ENCODE data around the gene HIPK2. TPM values are rescaled to one million over a fixed set of nuclear protein-coding genes. Genes with fewer than 3 reads are reported as not detected.
"Not testable (repeated sequence)": the region's sequence is repeated elsewhere in the genome, so short reads cannot be mapped to it uniquely, and the experiment has no call there.

The HIPK2 gene
- polyA plus RNA-seq, 3 donors, result 6.3 to 29.0 (median 23.2) TPM

GRCh38 chr7:139671967-139672366, 105.8 kb downstream of the HIPK2 start:
- WGBS, 3 donors, result 56 to 95% (median 95%) methylated on average over 3 of the region's 3 CpGs
- H3K27ac ChIP-seq (ENCODE audit: low read depth, low read length), result no peak overlapping the region

GRCh38 chr7:139670662-139671061, 107.1 kb downstream of the HIPK2 start:
- WGBS, 3 donors, result 97% methylated on average over 7 of the region's 7 CpGs
- not testable (repeated sequence) for H3K27ac ChIP-seq (ENCODE audit: low read depth, low read length)

DNA sequence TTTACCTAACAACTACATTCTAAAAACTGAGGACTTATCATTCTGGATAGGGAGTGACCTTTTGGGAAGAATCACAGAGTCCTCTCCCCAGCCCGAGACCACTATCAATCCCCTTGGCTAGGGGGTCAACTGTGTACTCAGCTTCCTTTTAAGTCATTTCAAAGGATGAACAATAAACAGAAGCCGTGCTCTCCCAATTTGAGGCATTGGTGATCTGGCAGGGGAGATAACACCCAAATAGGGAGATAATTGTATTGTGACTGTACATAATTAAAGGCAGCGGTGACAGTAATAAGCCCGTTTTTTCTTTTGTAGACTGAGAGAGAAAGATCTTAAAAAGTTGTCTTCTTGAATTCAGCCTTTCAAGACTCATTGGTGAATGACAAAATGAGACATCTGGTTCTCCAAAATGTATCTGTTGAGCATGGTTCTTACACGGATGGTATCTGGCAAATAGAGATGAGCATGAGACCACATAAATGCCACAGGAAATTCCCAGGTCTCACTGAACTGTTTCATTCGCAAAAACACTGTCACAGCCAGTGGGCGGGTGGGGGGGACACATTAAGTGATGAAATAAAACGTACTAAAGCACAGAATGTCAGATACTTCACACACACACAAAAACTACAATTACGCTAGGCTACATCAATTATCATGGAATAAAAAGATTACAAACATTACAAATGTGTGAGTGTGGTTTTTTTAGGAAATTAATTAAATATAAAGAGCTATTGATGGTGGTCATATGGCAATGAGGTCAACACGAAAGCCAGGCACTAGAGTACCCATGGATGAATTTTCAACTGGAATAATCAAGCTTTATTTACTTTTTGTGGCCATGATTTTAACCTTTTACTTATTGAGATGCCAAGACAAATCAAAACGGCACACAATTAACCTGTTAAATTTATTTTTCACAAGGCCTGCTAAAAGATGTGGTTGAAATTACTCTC, 108.4 kb downstream of the HIPK2 start:
- no peak overlapping the region for H3K27ac ChIP-seq (ENCODE audit: low read depth, low read length)
- WGBS, 3 donors, result 84 to 86% (median 86%) methylated on average over 11 of the region's 11 CpGs

DNA sequence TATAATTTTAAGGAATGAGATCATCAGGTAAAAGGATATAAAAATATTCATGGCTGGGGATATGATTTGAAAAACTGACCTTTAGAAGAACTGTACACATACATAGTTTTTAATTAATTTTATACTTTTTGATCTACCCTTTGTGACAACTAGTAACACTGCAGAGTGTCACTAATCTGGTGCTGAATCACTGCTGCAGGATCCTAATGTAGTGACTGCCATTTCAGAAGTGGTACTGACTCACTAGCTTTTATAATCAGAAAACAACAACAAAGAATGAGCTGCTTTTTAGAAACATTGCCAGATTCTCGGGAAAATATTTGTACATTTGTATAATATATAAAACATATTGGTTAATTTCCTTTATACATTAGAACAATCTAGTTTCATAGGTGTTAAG, 110.4 kb downstream of the HIPK2 start:
- no peak overlapping the region for H3K27ac ChIP-seq (ENCODE audit: low read depth, low read length)
- WGBS, 3 donors, result 73 to 80% (median 79%) methylated on average over 1 of the region's 1 CpG

GRCh38 chr7:139666501-139666900, 111.3 kb downstream of the HIPK2 start:
- H3K27ac ChIP-seq (ENCODE audit: low read depth, low read length), result no peak overlapping the region
- WGBS, 3 donors, result 94 to 98% (median 97%) methylated on average over 5 of the region's 5 CpGs

DNA sequence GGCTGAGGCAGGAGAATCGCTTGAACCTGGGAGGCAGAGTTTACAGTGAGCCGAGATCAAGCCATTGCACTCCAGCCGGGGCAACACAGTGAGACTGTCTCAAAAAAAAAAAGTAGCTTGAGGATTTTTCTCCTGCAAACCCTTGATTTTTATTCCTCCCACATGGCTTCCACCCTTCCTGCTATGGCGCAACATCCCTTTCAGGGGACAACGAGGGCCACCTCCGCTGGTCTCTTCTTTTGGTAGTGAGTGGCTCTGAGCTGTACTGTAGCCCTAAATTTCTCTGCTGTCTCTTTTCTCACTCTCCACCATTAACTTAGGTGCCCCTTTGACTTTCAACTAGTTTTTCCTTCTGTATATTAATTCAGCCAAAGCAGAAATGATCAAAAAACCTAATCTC, 113.4 kb downstream of the HIPK2 start:
- WGBS, 3 donors, result 75 to 90% (median 77%) methylated on average over 6 of the region's 6 CpGs

GRCh38 chr7:139663608-139664177, 114.1 kb downstream of the HIPK2 start:
- H3K27ac ChIP-seq (ENCODE audit: low read depth, low read length), result no peak overlapping the region
- 79 to 87% (median 83%) methylated on average over 11 of the region's 11 CpGs for WGBS, 3 donors

More for the DNA sequence above, 113.4 kb downstream of the HIPK2 start:
- no peak overlapping the region for H3K27ac ChIP-seq (ENCODE audit: low read depth, low read length)

GRCh38 chr7:139661903-139662302, 115.9 kb downstream of the HIPK2 start:
- no peak overlapping the region for H3K27ac ChIP-seq (ENCODE audit: low read depth, low read length)
- WGBS, 3 donors, result 76 to 87% (median 85%) methylated on average over 3 of the region's 3 CpGs

DNA sequence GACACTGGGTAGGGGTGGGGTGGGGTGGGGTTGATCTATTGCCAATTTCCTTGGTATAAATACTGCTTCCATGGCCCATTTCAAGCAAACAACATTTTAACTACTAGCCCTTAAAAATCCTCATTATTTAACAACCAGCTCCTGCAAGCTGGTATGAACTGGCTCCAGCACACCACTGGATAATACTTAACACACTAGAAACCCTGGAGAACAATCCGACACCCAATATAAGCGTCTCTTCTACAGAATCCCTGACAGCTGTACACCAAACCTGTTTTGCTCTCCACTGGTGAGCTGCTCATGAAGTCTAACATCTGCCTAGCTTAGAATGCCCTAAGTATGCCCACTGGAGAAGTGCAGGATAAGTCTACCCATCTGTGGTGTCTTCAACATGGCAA, 116.8 kb downstream of the HIPK2 start:
- 67 to 95% (median 91%) methylated on average over 2 of the region's 2 CpGs for WGBS, 3 donors
- H3K27ac ChIP-seq (ENCODE audit: low read depth, low read length), result no peak overlapping the region

- WGBS, 3 donors, result 38 to 70% (median 69%) methylated on average over 10 of the region's 10 CpGs
- H3K27ac ChIP-seq (ENCODE audit: low read depth, low read length), result no peak overlapping the region
Observed at GRCh38 chr7:139660317-139661042, 117.3 kb downstream of the HIPK2 start.

DNA sequence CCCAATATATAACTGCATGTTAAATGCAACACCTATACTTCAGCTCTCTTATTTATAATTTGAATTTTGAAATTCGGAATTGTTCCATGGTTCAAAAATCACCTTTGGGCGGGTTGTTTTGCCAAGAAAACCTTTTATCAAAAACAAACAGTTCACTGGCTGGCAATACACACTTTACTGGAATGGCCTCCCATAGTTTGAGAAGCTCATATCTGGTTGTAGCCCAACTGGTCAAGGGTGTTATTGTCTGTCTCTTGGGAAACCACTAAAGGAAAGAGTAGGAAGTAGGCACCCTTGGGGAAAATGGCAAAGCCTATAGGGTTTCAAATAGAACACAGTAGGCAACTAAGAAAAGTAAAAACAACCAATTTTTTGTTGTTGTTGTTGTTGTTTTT, 117.9 kb downstream of the HIPK2 start:
- WGBS, 3 donors, result 36 to 94% (median 85%) methylated on average over 2 of the region's 2 CpGs
- H3K27ac ChIP-seq (ENCODE audit: low read depth, low read length), result no peak overlapping the region

DNA sequence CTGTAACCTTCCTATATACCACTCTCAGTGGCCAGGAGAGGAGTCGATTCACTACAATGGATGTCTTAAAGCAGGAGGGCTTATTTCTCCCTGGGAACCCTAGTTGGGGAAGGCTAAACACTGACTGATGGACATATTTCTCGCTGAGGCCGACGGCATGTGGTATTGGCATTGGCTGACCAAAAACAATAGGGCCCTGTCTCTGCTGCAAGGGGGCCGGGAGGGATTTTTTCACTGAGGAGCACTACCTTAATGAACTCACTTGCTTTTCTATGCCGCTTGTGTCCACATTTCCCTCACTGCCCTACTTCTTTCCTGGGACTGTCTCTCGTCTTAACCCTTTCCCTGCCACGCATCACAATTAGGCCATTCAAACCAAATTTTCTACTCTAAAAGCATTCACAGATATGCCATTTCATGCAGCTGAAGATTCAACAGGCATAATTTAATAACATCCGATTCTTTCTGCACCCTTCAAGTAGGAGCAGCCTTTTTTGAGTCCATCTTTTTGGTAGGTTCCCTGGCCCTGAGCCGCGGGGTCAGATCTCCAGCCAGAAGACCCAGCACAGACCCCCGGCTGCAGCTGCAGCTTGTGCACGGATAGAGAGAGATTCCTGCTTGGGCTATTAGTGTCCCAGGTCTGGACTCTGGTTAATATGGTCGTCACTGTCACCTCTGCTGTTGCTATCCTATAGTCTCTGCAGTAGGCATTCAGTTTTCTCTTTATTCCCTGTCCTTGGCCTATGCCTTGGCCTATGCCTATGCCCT, 118.7 kb downstream of the HIPK2 start:
- WGBS, 3 donors, result 53 to 82% (median 77%) methylated on average over 14 of the region's 14 CpGs
- no peak overlapping the region for H3K27ac ChIP-seq (ENCODE audit: low read depth, low read length)

- no peak overlapping the region for H3K27ac ChIP-seq (ENCODE audit: low read depth, low read length)
- 66 to 94% (median 90%) methylated on average over 3 of the region's 3 CpGs for WGBS, 3 donors
Observed at GRCh38 chr7:139658296-139658695, 119.5 kb downstream of the HIPK2 start.

GRCh38 chr7:139657725-139658124, 120.1 kb downstream of the HIPK2 start:
- H3K27ac ChIP-seq (ENCODE audit: low read depth, low read length), result no peak overlapping the region
- 36 to 63% (median 58%) methylated on average over 1 of the region's 1 CpG for WGBS, 3 donors

GRCh38 chr7:139656387-139656786, 121.4 kb downstream of the HIPK2 start:
- H3K27ac ChIP-seq (ENCODE audit: low read depth, low read length), result no peak overlapping the region
- WGBS, 3 donors, result 75 to 83% (median 76%) methylated on average over 6 of the region's 6 CpGs

DNA sequence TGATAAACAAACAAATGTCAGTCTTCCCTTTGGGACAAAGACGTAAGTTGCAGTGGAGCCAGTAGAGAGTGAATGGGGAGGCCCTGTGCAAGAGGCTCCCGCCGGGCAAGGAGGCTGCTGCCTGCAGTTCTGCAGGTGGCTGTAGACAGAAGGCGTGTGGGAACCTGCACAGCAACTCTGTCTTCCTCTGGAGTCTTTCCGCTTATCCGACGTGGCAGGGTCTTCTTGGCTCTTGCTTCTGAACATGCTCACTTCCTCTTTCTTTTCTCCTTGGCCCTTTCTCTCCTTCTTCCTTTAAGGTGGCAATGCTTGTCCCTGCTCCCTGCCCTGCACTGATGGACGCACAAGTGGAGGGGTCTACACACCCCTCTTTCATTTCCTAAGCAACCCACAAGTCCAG, 122.5 kb downstream of the HIPK2 start:
- H3K27ac ChIP-seq (ENCODE audit: low read depth, low read length), result no peak overlapping the region
- WGBS, 3 donors, result 54 to 90% (median 69%) methylated on average over 8 of the region's 8 CpGs

DNA sequence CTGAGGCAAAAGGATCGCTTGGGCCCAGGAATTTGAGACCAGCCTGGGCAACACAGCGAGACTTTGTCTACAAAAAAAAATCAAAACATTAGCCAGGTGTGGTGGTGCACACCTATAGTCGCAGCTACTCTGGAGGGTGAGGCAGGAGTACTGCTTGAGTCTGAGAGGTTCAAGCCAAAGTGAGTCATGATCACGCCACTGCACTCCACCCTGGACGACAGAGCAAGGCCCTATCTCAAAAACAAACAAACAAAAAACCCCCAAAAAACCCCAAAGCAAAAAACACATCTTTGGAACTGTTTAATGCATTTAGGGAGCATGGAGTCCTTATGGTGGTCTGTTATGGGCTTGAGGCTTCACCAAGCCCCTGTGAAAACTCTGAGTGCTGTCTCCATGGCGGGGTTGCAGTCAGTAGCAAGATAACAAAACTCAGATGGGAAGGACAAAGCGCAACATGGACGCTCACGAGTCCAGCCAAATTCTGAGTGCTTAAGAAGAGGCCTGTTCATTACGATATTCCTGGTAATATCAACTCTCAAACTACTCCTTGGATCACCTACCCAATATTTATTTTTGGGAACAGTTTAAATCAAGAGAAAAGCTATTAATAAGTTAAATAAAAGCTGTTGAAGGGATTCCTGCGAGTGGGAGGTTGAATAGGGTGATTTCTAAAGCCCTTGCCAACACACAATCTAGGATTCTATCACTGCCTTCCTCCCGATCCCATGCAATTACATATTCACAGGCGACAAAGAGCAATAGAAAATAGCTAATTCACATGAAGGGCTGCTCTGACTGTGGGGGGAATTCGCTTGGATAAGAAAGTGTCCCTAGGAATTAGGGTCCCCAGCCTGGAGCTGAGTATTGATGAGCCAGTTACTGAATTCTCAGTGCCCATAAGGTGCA, 123.3 kb downstream of the HIPK2 start:
- 82% methylated on average over 14 of the region's 14 CpGs for WGBS, 3 donors
- no peak overlapping the region for H3K27ac ChIP-seq (ENCODE audit: low read depth, low read length)
